Measurements from ENCODE around the gene CAMTA1. TPM values are rescaled to one million over a fixed set of nuclear protein-coding genes. Genes with fewer than 3 reads are reported as not detected.

CAMTA1 gene
- total and polyA plus RNA-seq, 8 donors, result 42.8 to 213 (median 118) TPM

DNA sequence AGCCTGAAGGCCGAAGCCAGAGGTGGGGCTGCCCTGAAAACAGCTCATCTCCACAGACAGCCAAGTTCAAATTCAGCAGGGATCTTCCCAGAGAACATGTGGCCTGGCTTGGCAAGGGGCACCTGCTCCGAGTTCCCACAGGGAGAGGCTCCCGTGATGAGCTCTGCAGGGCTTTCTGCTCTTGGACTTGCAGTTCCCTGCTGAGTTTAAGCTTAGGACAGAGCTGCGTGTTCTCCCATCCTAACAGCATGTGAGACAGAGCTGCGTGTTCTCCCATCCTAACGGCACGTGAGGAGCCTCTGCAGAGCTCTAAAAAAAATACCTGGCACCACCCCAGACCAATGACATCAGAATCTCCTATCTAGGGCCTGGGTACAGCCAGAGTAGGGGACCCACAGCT lies 872.8 kb downstream of the CAMTA1 start:
- TF ChIP-seq, protein P1, sequence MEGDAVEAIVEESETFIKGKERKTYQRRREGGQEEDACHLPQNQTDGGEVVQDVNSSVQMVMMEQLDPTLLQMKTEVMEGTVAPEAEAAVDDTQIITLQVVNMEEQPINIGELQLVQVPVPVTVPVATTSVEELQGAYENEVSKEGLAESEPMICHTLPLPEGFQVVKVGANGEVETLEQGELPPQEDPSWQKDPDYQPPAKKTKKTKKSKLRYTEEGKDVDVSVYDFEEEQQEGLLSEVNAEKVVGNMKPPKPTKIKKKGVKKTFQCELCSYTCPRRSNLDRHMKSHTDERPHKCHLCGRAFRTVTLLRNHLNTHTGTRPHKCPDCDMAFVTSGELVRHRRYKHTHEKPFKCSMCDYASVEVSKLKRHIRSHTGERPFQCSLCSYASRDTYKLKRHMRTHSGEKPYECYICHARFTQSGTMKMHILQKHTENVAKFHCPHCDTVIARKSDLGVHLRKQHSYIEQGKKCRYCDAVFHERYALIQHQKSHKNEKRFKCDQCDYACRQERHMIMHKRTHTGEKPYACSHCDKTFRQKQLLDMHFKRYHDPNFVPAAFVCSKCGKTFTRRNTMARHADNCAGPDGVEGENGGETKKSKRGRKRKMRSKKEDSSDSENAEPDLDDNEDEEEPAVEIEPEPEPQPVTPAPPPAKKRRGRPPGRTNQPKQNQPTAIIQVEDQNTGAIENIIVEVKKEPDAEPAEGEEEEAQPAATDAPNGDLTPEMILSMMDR (IDR thresholded peaks at IDR 0.05), result no peak
- no peak for TF ChIP-seq EP300 (IDR thresholded peaks at IDR 0.05)
- H3K4me1 ChIP-seq, result no peaks in the 10 kb centered on the region
- no peaks in the 10 kb centered on the region for H3K36me3 ChIP-seq
- H3K9me3 ChIP-seq, result no peaks in the 10 kb centered on the region
- no peak overlapping the region for H3K4me3 ChIP-seq
- peaks cover 0 to 12% (median 0%) of the 10 kb centered on the region in 3 donors for H3K27me3 ChIP-seq
- intact Hi-C loops (cut with DNase I; ENCODE audit: low total_unique reads), result no loop called here
- H3K27ac ChIP-seq, result no peak overlapping the region
- no peak for DNase-seq
- WGBS, 5 donors, result 69 to 93% (median 90%) methylated on average over 7 of the region's 7 CpGs

DNA sequence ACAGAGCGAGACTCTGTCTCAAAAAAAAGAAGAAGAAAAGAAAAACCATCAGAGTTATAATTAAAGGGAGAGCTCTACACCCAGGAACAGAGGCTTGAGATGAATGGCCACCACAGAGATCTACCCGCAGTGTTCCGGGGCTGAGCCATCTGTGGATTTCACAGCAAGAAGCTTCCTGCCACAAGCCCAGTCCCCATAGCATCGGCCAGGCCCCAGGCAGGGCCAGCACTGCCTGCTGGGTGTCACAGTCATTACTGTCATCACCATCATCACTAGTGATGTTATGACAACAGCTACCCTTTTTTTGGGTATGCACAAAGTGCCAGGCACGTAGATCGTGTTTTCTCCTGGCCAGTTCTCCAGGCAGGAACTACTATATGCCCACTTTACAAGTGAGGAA lies 874.3 kb downstream of the CAMTA1 start:
- 55 to 90% (median 85%) methylated on average over 6 of the region's 6 CpGs for WGBS, 5 donors
- Histone ChIP-seq H3K36me3 (no peaks in the 10 kb centered on the region), H3K27me3 (peaks cover 0 to 12% (median 0%) of the 10 kb centered on the region in 3 donors), H3K9me3 (no peaks in the 10 kb centered on the region), H3K4me1 (no peaks in the 10 kb centered on the region), H3K4me3 (no peak overlapping the region), H3K27ac (no peak overlapping the region)
- intact Hi-C loops (cut with DNase I; ENCODE audit: low total_unique reads), result no loop called here
- DNase-seq, result no peak
- TF ChIP-seq POLR2A (IDR thresholded peaks at IDR 0.05) (no peak), EP300 (IDR thresholded peaks at IDR 0.05) (no peak), POLR2AphosphoS5 (IDR thresholded peaks at IDR 0.05) (no peak)
- TF ChIP-seq, protein P1 (IDR thresholded peaks at IDR 0.05), result no peak

DNA sequence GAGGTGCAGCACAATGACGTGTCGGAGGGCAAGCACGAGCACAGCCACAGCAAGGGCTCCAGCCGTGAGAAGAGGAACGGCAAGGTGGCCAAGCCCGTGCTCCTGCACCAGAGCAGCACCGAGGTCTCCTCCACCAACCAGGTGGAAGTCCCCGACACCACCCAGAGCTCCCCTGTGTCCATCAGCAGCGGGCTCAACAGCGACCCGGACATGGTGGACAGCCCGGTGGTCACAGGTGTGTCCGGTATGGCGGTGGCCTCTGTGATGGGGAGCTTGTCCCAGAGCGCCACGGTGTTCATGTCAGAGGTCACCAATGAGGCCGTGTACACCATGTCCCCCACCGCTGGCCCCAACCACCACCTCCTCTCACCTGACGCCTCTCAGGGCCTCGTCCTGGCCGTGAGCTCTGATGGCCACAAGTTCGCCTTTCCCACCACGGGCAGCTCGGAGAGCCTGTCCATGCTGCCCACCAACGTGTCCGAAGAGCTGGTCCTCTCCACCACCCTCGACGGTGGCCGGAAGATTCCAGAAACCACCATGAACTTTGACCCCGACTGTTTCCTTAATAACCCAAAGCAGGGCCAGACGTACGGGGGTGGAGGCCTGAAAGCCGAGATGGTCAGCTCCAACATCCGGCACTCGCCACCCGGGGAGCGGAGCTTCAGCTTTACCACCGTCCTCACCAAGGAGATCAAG lies 878.3 kb downstream of the CAMTA1 start:
- Histone ChIP-seq H3K4me1 (peaks cover 0 to 8% (median 5%) of the 10 kb centered on the region in 4 donors), H3K4me3 (no peak overlapping the region), H3K27ac (no peak overlapping the region), H3K36me3 (no peaks in the 10 kb centered on the region), H3K27me3 (peaks cover 0 to 12% (median 0%) of the 10 kb centered on the region in 3 donors), H3K9me3 (no peaks in the 10 kb centered on the region)
- intact Hi-C loops (cut with DNase I; ENCODE audit: low total_unique reads), result no loop called here
- DNase-seq, result no peak
- WGBS, 5 donors, result 83 to 92% (median 91%) methylated on average over 35 to 38 of the region's 38 CpGs
- TF ChIP-seq POLR2A (IDR thresholded peaks at IDR 0.05), result no peak
- TF ChIP-seq POLR2AphosphoS5 (IDR thresholded peaks at IDR 0.05), result no peak
- TF ChIP-seq, protein P1 (IDR thresholded peaks at IDR 0.05), result no peak
- no peak for TF ChIP-seq EP300 (IDR thresholded peaks at IDR 0.05)

DNA sequence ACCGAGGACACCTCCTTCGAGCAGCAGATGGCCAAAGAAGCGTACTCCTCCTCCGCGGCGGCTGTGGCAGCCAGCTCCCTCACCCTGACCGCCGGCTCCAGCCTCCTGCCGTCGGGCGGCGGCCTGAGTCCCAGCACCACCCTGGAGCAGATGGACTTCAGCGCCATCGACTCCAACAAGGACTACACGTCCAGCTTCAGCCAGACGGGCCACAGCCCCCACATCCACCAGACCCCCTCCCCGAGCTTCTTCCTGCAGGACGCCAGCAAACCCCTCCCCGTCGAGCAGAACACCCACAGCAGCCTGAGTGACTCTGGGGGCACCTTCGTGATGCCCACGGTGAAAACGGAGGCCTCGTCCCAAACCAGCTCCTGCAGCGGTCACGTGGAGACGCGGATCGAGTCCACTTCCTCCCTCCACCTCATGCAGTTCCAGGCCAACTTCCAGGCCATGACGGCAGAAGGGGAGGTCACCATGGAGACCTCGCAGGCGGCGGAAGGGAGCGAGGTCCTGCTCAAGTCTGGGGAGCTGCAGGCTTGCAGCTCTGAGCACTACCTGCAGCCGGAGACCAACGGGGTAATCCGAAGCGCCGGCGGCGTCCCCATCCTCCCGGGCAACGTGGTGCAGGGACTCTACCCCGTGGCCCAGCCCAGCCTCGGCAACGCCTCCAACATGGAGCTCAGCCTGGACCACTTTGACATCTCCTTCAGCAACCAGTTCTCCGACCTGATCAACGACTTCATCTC lies 879.1 kb downstream of the CAMTA1 start:
- no peaks in the 10 kb centered on the region for H3K9me3 ChIP-seq
- H3K4me3 ChIP-seq, result no peak overlapping the region
- H3K27me3 ChIP-seq, result peaks cover 0 to 13% (median 0%) of the 10 kb centered on the region in 3 donors
- no peak overlapping the region for H3K27ac ChIP-seq
- no peak for DNase-seq
- no peak for TF ChIP-seq POLR2AphosphoS5 (IDR thresholded peaks at IDR 0.05)
- TF ChIP-seq EP300 (IDR thresholded peaks at IDR 0.05), result no peak
- TF ChIP-seq, protein P1 (IDR thresholded peaks at IDR 0.05), result no peak
- TF ChIP-seq POLR2A (IDR thresholded peaks at IDR 0.05), result no peak
- H3K36me3 ChIP-seq, result no peaks in the 10 kb centered on the region
- intact Hi-C loops (cut with DNase I; ENCODE audit: low total_unique reads), result no loop called here
- peaks cover 0 to 9% (median 7%) of the 10 kb centered on the region in 4 donors for H3K4me1 ChIP-seq
- WGBS, 5 donors, result 84 to 90% (median 88%) methylated on average over 44 to 48 of the region's 48 CpGs

Measured in stomach (tissue), 9 donors.